ENCODE results near the gene RNF213.

GRCh38 chr17:80307994-80308691 lies 47.5 kb downstream of the RNF213 start:
- TF ChIP-seq, protein P1, sequence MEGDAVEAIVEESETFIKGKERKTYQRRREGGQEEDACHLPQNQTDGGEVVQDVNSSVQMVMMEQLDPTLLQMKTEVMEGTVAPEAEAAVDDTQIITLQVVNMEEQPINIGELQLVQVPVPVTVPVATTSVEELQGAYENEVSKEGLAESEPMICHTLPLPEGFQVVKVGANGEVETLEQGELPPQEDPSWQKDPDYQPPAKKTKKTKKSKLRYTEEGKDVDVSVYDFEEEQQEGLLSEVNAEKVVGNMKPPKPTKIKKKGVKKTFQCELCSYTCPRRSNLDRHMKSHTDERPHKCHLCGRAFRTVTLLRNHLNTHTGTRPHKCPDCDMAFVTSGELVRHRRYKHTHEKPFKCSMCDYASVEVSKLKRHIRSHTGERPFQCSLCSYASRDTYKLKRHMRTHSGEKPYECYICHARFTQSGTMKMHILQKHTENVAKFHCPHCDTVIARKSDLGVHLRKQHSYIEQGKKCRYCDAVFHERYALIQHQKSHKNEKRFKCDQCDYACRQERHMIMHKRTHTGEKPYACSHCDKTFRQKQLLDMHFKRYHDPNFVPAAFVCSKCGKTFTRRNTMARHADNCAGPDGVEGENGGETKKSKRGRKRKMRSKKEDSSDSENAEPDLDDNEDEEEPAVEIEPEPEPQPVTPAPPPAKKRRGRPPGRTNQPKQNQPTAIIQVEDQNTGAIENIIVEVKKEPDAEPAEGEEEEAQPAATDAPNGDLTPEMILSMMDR (IDR thresholded peaks at IDR 0.05), result no peak
- TF ChIP-seq POLR2A (IDR thresholded peaks at IDR 0.05), result no peak

All from adrenal gland (tissue), 5 donors.